Kidney (tissue), 14 donors: ENCODE data around the gene FAM83C. TPM values are rescaled to one million over a fixed set of nuclear protein-coding genes. Genes with fewer than 3 reads are reported as not detected.
"Not testable (repeated sequence)": the region's sequence is repeated elsewhere in the genome, so short reads cannot be mapped to it uniquely, and the experiment has no call there.

Experiments used
- DNase-seq, 5 donors: peaks; one replicate each; pipeline ENCODE4 v3.0.0-alpha.2; 2013 to 2020
- FAIRE-seq: peaks from 2 replicates; lab custom pipeline; 2012; peaks lifted over from hg19 to GRCh38; lab: Jason Lieb, UNC
- H3K27ac ChIP-seq, 2 donors: one replicate each; pipeline ENCODE4 v1.7.0; 2013; ENCODE audit warnings: low read depth in 2 of 2, low read length in 2 of 2, inconsistent platforms in 1 of 2
- H3K27me3 ChIP-seq: one replicate; pipeline ENCODE4 v1.7.1; 2013; ENCODE audit warnings: low read length, inconsistent platforms; ENCODE audit not compliant: control insufficient read depth, insufficient read depth
- H3K36me3 ChIP-seq, 3 donors: one replicate each; pipeline versions ENCODE4 v1.7.0 to v1.7.1; 2013; ENCODE audit warnings: low read length in 3 of 3, control low read depth in 1 of 3, inconsistent platforms in 1 of 3; ENCODE audit not compliant: insufficient read depth in 3 of 3, control insufficient read depth in 2 of 3
- H3K4me1 ChIP-seq, 3 donors: one replicate each; pipeline versions ENCODE4 v1.7.0 to v1.7.1; 2013; ENCODE audit warnings: low read length in 3 of 3, inconsistent platforms in 1 of 3, low read depth in 1 of 3; ENCODE audit not compliant: control insufficient read depth in 2 of 3, insufficient read depth in 2 of 3
- H3K4me3 ChIP-seq, 3 donors: one replicate each; pipeline versions ENCODE4 v1.7.0 to v1.8.1; 2013; ENCODE audit warnings: low read length in 3 of 3, control low read depth in 1 of 3, inconsistent platforms in 1 of 3
- H3K9ac ChIP-seq, 3 donors: one replicate each; pipeline versions ENCODE4 v1.7.0 to v1.7.1; 2013; ENCODE audit warnings: low read length in 3 of 3, control low read depth in 1 of 3, inconsistent platforms in 1 of 3
- H3K9me3 ChIP-seq, 3 donors: one replicate each; pipeline versions ENCODE4 v1.7.0 to v1.7.1; 2013; ENCODE audit warnings: low read length in 3 of 3, control low read depth in 1 of 3, inconsistent platforms in 1 of 3; ENCODE audit not compliant: control insufficient read depth in 2 of 3, insufficient read depth in 1 of 3
- CTCF ChIP-seq: IDR thresholded peaks from 3 replicates; pipeline ENCODE4 v1.5.1; 2012; ENCODE audit warnings: mild to moderate bottlenecking, moderate library complexity, borderline replicate concordance; ENCODE audit not compliant: insufficient read depth; ENCODE audit errors: extremely low read depth
- intact Hi-C: fragments of 100-400 bp; cut with DNase I; formaldehyde crosslinking; loops from one replicate; pipeline ENCODE4 v1.11.1; 2022
- polyA plus RNA-seq: library from polyadenylated mRNA; stranded (reverse); fragments of 350-450 nt; fragmentation: Illumina TruSeq; extraction: RNeasy Lipid Tissue Mini Kit (QIAGEN cat#74804); gene quantifications from one replicate; pipeline ENCODE4 v1.2.3, GENCODE V29; 2014; ENCODE audit warnings: low read depth, low replicate concordance; ENCODE audit not compliant: insufficient read depth
- total RNA-seq: library from RNA; stranded (reverse); fragmentation: NEBNext Ultra II Directional; extraction: Animal tissue kit (Norgen Biotek cat#: 25700); gene quantifications from one replicate; pipeline ENCODE4 v1.2.1, GENCODE V29; 2021
- donor health status: control.
- donor health status: control.
- donor health status: control.
- donor health status: control.
- donor health status: control.
- donor health status: DM: yes; HTN: yes; CAD: no.
- donor health status: Normal renal cell carcinoma (clear cell type).

The FAM83C gene
- total and polyA plus RNA-seq, 2 donors from 2014 or later: not detected

- H3K9me3 ChIP-seq: no peaks in the 10 kb centered on the region
- H3K4me3 ChIP-seq: no peak overlapping the region
- H3K27ac ChIP-seq: no peak overlapping the region
- TF ChIP-seq CTCF: no peak
- no peaks in the 10 kb centered on the region for H3K27me3 ChIP-seq
- no peak for FAIRE-seq
- DNase-seq: no peak
- intact Hi-C loops: no loop called here
- no peak overlapping the region for H3K9ac ChIP-seq
- H3K36me3 ChIP-seq: no peaks in the 10 kb centered on the region
- H3K4me1 ChIP-seq: peaks cover 0 to 10% (median 5%) of the 10 kb centered on the region in 3 donors
Observed at GRCh38 chr20:35253010-35253409, 39.2 kb downstream of the FAM83C start.

- DNase-seq, H3K36me3 ChIP-seq, H3K9me3 ChIP-seq, H3K9ac ChIP-seq, intact Hi-C loops, H3K27ac ChIP-seq, FAIRE-seq, H3K27me3 ChIP-seq, H3K4me3 ChIP-seq, H3K4me1 ChIP-seq: not testable (repeated sequence)
Observed at GRCh38 chr20:35252598-35252997, 39.6 kb downstream of the FAM83C start.

DNA sequence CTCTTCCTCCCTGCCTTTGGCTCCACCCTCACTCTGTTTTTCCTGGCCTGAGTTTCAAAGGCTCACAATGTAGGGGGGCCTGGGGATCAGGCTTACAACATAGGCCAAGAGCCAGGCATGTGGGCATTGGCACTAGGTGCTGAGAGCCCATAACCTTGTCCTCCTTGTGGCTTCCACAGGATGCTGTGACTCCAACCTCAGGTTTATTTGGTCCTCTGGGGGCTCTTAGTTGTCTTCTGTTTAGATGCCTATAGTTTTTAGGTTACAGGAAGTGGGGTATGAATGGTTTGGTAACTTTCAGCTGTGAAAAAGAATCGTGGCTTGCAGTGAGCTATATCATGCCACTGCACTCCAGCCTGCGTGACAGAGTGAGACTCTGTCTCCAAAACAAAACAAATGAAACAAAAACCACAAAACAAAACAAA, 40.2 kb downstream of the FAM83C start:
- FAIRE-seq: no peak

DNA sequence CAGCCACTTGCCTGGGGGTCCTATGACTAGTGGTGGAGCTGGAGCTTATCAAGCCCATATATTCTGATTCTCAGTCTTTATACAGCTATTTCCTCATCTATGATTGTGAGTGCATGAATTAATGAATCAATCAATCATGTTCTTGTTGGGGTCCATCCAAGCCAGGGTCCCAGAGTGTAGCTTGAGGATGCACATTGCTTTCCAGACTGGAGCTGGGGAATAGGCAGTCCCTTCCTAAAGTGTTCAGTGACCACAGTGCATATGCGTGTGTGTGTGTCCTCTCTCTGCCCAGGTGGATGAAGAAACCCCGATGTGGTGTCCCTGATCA, 40.6 kb downstream of the FAM83C start:
- no peaks in the 10 kb centered on the region for H3K9me3 ChIP-seq

More for the DNA sequence above, 40.2 kb downstream of the FAM83C start:
- Histone ChIP-seq H3K36me3 (no peaks in the 10 kb centered on the region), H3K27ac (no peak overlapping the region), H3K9me3 (no peaks in the 10 kb centered on the region), H3K27me3 (no peaks in the 10 kb centered on the region), H3K9ac (no peak overlapping the region), H3K4me3 (no peak overlapping the region), H3K4me1 (no peaks in the 10 kb centered on the region)
- DNase-seq: no peak
- intact Hi-C loops: no loop called here
- no peak for TF ChIP-seq CTCF

More for the DNA sequence above, 40.6 kb downstream of the FAM83C start:
- DNase-seq: no peak
- FAIRE-seq: no peak
- Histone ChIP-seq H3K27me3 (no peaks in the 10 kb centered on the region), H3K9ac (peak overlapping the region in 1 of 3 donors; percentile 23), H3K27ac (no peak overlapping the region), H3K4me3 (no peak overlapping the region), H3K4me1 (no peaks in the 10 kb centered on the region), H3K36me3 (no peaks in the 10 kb centered on the region)
- no peak for TF ChIP-seq CTCF
- intact Hi-C loops: no loop called here
